Activated CD4-positive, alpha-beta T cell treated with anti-CD3 and anti-CD28 coated beads for 36 hours (primary cell): Measurements from ENCODE around the gene TAP2. TPM values are rescaled to one million over a fixed set of nuclear protein-coding genes. Genes with fewer than 3 reads are reported as not detected.

Source experiments
- ATAC-seq: fragments of 200-7000 bp; cut with Tn5 transposase; one replicate; pipeline ENCODE4 v1.10.0; 2021; ENCODE audit warnings: mild to moderate bottlenecking, moderate library complexity
- CTCF ChIA-PET: fragments of 350-600 bp; sonication (Branson Sonifier 250); formaldehyde crosslinking; loops from one replicate; lab custom pipeline; 2021; ENCODE audit warnings: antibody characterized with exemption; lab: Charles Lee
- POLR2A ChIA-PET: fragments of 350-600 bp; sonication (Branson Sonifier 250); formaldehyde crosslinking; loops from one replicate; lab custom pipeline; 2021; ENCODE audit warnings: antibody characterized with exemption, inconsistent platforms; lab: Charles Lee
- DNase-seq: peaks from one replicate; pipeline ENCODE4 v3.0.0-alpha.2; 2020
- H3K27ac Mint-ChIP-seq: one replicate; pipeline ENCODE4 v1.8.0; 2021; ENCODE audit warnings: mixed read lengths
- H3K27me3 Mint-ChIP-seq: one replicate; pipeline ENCODE4 v1.8.0; 2021; ENCODE audit warnings: mixed read lengths
- H3K36me3 Mint-ChIP-seq: one replicate; pipeline ENCODE4 v1.8.0; 2021; ENCODE audit warnings: low read depth, mixed read lengths
- H3K4me1 Mint-ChIP-seq: one replicate; pipeline ENCODE4 v1.8.0; 2021; ENCODE audit warnings: mixed read lengths
- H3K4me3 Mint-ChIP-seq: one replicate; pipeline ENCODE4 v1.8.0; 2021; ENCODE audit warnings: mild to moderate bottlenecking, moderate library complexity, mixed read lengths
- H3K9me3 Mint-ChIP-seq: one replicate; pipeline ENCODE4 v1.8.0; 2021; ENCODE audit warnings: low read depth, mixed read lengths
- intact Hi-C, 2 experiments: fragments of 100-400 bp; cut with DNase I in 1 of 2; cut with micrococcal nuclease in 1 of 2; formaldehyde crosslinking; loops; one replicate each; pipeline versions ENCODE4 v1.14.2 to v1.15.1; 2022 to 2024; cut with DNase I, micrococcal nuclease
- total RNA-seq, 2 experiments: library from RNA; stranded (reverse); gene quantifications; one replicate each; pipeline ENCODE4 v1.2.3, GENCODE V29; 2021

Gene TAP2
- total RNA-seq, 2 experiments from 2014 or later = 96.4 to 150 TPM

DNA sequence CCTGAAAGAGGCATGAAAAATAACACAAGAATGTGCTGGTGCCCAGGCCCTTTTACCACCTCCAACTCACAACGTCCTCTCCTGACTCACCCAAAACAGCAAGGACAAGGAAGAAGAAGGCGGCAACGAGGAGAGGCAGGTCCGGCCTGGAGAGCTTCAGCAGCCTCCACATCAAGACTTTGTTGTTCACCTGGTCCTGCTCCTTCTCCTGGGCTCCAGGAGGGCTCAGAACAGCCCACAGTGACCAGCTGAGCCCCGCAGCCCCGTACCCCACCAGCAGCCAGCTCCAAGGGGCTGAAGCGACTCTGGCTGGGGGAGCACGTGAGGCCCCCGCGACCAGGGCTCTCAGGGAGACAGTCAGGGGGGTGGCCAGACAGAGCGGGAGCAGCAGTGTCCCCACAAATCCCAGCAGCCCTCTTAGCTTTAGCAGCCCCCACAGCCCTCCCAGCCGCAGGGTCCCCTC, 857 bp downstream of the TAP2 start:
- no peak for DNase-seq
- intact Hi-C loops = loop anchor here (1.0 to 5.0 kb wide), 7 partner anchors 17 to 710 kb away; partner anchors contain the start of genes PSMB9 (in 2 of the 2), ATF6B (in 1 of the 2) and BRD2 (in 1 of the 2)
- H3K27ac Mint-ChIP-seq = peak overlapping the region; percentile 94

GRCh38 chr6:32836873-32837272, 1.7 kb downstream of the TAP2 start:
- ATAC-seq = no peak
- intact Hi-C loops = loop anchor here in 1 of 2 experiments (5.0 kb wide), 1 partner anchor 710 kb away; the partner anchor contains the start of gene ATF6B

More for the DNA sequence above, 857 bp downstream of the TAP2 start:
- no peak for ATAC-seq
- ChIA-PET CTCF (interaction anchor here (0.7 to 10.8 kb wide), 15 partner anchors 10 to 146 kb away, joined by 3 to 253 read pairs (median 13); partner anchors contain the start of genes BRD2, HLA-DMA, PSMB9 and TAP1), POLR2A (interaction anchor here (0.9 to 4.4 kb wide), 7 partner anchors 12 to 135 kb away, joined by 3 to 57 read pairs (median 11); partner anchors contain the start of genes BRD2, PSMB9 and TAP1)
- no peaks in the 10 kb centered on the region for H3K27me3 Mint-ChIP-seq
- H3K36me3 Mint-ChIP-seq = peaks cover 84% of the 10 kb centered on the region
- H3K4me1 Mint-ChIP-seq = peaks cover 86% of the 10 kb centered on the region
- H3K9me3 Mint-ChIP-seq = peaks cover 2% of the 10 kb centered on the region
- H3K4me3 Mint-ChIP-seq = peak overlapping the region; percentile 89

DNA sequence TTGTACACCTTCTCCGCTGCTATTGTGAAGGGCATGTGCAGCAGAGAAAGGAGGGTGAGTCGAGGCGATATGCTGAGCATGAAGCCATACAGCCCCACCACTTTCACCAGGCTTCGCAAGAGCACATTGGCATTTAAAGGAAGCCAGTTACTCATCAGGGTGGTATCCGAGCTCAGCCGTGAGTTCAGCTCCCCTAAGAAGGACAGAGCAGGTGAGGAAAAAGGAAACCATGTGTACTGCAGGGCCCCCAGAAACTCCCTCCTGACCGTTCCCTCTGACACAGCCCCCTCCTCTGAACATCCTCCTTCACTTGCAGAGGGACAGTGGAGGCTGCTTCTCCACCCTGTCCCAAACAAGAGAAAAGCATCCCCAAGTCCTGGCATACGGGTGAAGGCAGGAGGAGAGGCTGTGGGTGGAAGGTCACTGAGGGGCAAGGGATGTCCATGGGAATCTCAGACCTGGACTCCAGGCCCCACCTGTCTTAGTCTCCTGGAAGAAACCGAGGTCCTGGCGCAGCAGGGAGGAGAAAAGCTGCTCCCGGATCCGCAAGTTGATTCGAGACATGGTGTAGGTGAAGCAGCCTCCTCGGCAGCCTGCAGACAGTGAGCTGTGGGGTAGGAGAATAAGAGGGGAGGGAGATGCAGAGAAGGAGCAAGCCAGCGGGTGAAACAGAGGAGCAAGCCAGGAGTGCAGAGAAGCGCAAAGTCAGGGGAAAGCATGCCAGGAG, 3.2 kb downstream of the TAP2 start:
- peak overlapping the region; percentile 67 for H3K27ac Mint-ChIP-seq
- ATAC-seq (no peak), DNase-seq (no peak)
- no peaks in the 10 kb centered on the region for H3K27me3 Mint-ChIP-seq
- peaks cover 77% of the 10 kb centered on the region for H3K36me3 Mint-ChIP-seq
- peaks cover 74% of the 10 kb centered on the region for H3K4me1 Mint-ChIP-seq
- ChIA-PET CTCF (interaction anchor here (0.7 to 4.5 kb wide), 4 partner anchors 18 to 35 kb away, joined by 3 to 34 read pairs (median 3); partner anchors contain the start of gene TAP1), POLR2A (interaction anchor here (0.7 kb wide), 1 partner anchor 19 kb away, joined by 3 read pairs; the partner anchor contains the start of gene PSMB9)
- H3K4me3 Mint-ChIP-seq = peak overlapping the region; percentile 89
- peaks cover 2% of the 10 kb centered on the region for H3K9me3 Mint-ChIP-seq
- intact Hi-C loops = loop anchor here in 1 of 2 experiments (5.0 kb wide), 1 partner anchor 708 kb away; the partner anchor contains the start of gene ATF6B

More at GRCh38 chr6:32836873-32837272, 1.7 kb downstream of the TAP2 start:
- Mint-ChIP-seq H3K9me3 (peaks cover 2% of the 10 kb centered on the region), H3K36me3 (peaks cover 79% of the 10 kb centered on the region), H3K27ac (peak overlapping the region; percentile 94), H3K4me3 (peak overlapping the region; percentile 89), H3K4me1 (peaks cover 86% of the 10 kb centered on the region), H3K27me3 (no peaks in the 10 kb centered on the region)
- no peak for DNase-seq
- ChIA-PET CTCF (interaction anchor here (1.0 to 10.8 kb wide), 4 partner anchors 9 to 148 kb away, joined by 3 to 253 read pairs (median 130); partner anchors contain the start of genes PSMB9 and TAP1), POLR2A (interaction anchor here (0.6 to 4.4 kb wide), 3 partner anchors 10 to 136 kb away, joined by 3 to 57 read pairs (median 40); partner anchors contain the start of genes PSMB9 and TAP1)

DNA sequence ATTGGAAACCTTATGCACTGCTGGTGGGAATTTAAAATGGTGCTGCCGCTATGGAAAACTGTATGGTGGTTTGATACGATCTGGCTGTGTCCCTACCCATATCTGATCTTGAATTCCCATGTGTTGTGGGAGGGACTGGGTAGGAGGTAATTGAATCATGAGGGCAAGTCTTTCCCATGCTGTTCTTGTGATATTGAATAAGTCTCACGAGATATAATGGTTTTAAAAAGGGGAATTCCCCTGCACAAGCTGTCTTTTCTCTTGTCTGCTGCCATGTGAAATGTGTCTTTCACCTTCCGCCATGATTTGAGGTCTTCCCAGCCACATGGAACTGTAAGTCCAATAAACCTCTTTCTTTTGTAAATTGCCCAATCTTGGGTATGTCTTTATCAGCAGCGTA, 4.9 kb downstream of the TAP2 start:
- POLR2A ChIA-PET = interaction anchor here (0.5 kb wide), 1 partner anchor 16 kb away, joined by 3 read pairs; no protein-coding TSS in a partner anchor
- ATAC-seq (no peak), DNase-seq (no peak)
- Mint-ChIP-seq H3K4me1 (peaks cover 64% of the 10 kb centered on the region), H3K27ac (peak overlapping the region; percentile 40), H3K9me3 (peaks cover 2% of the 10 kb centered on the region), H3K4me3 (peak overlapping the region; percentile 24), H3K27me3 (no peaks in the 10 kb centered on the region), H3K36me3 (peaks cover 79% of the 10 kb centered on the region)
- CTCF ChIA-PET = interaction anchor here (0.6 to 4.5 kb wide), 2 partner anchors 35 to 1375 kb away, joined by 3 to 34 read pairs; no protein-coding TSS in a partner anchor
- intact Hi-C loops = no loop called here

GRCh38 chr6:32832535-32832934, 6.0 kb downstream of the TAP2 start:
- POLR2A ChIA-PET = interaction anchor here (1.2 kb wide), 1 partner anchor 13 kb away, joined by 3 read pairs; no protein-coding TSS in a partner anchor
- H3K4me1 Mint-ChIP-seq = peaks cover 69% of the 10 kb centered on the region
- intact Hi-C loops = no loop called here
- no peak overlapping the region for H3K4me3 Mint-ChIP-seq
- H3K27me3 Mint-ChIP-seq = no peaks in the 10 kb centered on the region
- CTCF ChIA-PET = interaction anchor here (0.7 to 4.5 kb wide), 2 partner anchors 36 to 121 kb away, joined by 7 to 34 read pairs; partner anchors contain the start of gene HLA-DMA
- ATAC-seq (no peak), DNase-seq (no peak)
- H3K36me3 Mint-ChIP-seq = peaks cover 85% of the 10 kb centered on the region
- H3K9me3 Mint-ChIP-seq = peaks cover 2% of the 10 kb centered on the region
- H3K27ac Mint-ChIP-seq = no peak overlapping the region

DNA sequence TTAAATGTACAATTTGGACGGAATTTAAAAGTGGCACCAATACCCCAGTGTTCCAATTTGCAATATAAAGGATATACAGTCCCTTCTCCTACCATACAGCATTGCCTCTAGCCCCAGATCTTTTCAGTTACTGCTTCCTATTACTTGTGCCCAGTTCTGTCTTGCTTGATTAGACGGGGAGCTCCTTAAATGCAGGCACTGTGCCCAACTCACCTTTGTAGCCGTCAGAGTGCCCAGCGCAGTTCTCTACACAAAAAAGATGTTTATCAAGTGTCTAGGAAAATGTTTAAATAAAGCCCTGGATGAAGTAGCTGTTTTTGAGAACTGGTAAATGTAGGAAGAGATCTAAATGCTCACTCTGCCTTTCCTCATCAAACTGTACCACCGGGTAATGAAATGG, 7.6 kb downstream of the TAP2 start:
- intact Hi-C loops = no loop called here
- Mint-ChIP-seq H3K36me3 (peaks cover 78% of the 10 kb centered on the region), H3K4me3 (no peak overlapping the region), H3K27ac (peak overlapping the region; percentile 28), H3K27me3 (no peaks in the 10 kb centered on the region), H3K4me1 (peaks cover 67% of the 10 kb centered on the region), H3K9me3 (peaks cover 2% of the 10 kb centered on the region)
- no peak for DNase-seq
- no peak for ATAC-seq
- ChIA-PET CTCF (interaction anchor here (0.7 to 1.2 kb wide), 2 partner anchors 26 to 530 kb away, joined by 3 read pairs; no protein-coding TSS in a partner anchor), POLR2A (no interaction called here)

- Mint-ChIP-seq H3K27ac (peak overlapping the region; percentile 55), H3K4me1 (peaks cover 58% of the 10 kb centered on the region), H3K27me3 (no peaks in the 10 kb centered on the region), H3K9me3 (peaks cover 2% of the 10 kb centered on the region), H3K4me3 (no peak overlapping the region), H3K36me3 (peaks cover 69% of the 10 kb centered on the region)
- CTCF ChIA-PET = interaction anchor here (1.2 to 4.7 kb wide), 2 partner anchors 27 to 39 kb away, joined by 3 to 42 read pairs; no protein-coding TSS in a partner anchor
- DNase-seq (no peak), ATAC-seq (no peak)
- POLR2A ChIA-PET = no interaction called here
- intact Hi-C loops = no loop called here
Measured at GRCh38 chr6:32830017-32830416, 8.5 kb downstream of the TAP2 start.

- intact Hi-C loops = no loop called here
- Mint-ChIP-seq H3K9me3 (peaks cover 2% of the 10 kb centered on the region), H3K27ac (peak overlapping the region; percentile 57), H3K27me3 (no peaks in the 10 kb centered on the region), H3K4me1 (peaks cover 53% of the 10 kb centered on the region), H3K36me3 (peaks cover 63% of the 10 kb centered on the region), H3K4me3 (no peak overlapping the region)
- ChIA-PET POLR2A (no interaction called here), CTCF (interaction anchor here (2.1 to 4.7 kb wide), 2 partner anchors 39 to 155 kb away, joined by 7 to 42 read pairs; no protein-coding TSS in a partner anchor)
- DNase-seq = no peak
- no peak for ATAC-seq
Measured at GRCh38 chr6:32829495-32829894, 9.0 kb downstream of the TAP2 start.

DNA sequence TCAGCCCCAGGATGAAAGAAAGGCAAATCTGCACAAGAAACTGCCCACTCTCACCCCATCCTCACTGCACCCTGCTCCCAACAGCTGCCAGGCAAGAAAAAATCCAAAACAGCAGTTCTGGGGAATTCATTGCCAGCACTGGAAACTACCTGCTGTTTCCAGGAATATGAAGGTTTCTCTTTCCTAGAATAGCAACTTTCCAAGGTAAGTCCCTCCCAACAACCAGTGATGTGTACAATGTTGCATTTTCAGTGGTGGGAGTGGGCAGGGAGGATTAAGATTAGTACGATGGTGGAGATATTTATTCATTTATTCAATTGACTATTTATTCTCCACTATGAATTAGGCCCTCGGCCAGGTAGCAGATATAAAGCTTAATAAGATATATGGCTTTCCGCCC, 11.5 kb downstream of the TAP2 start:
- Mint-ChIP-seq H3K4me3 (no peak overlapping the region), H3K4me1 (peaks cover 31% of the 10 kb centered on the region), H3K36me3 (peaks cover 43% of the 10 kb centered on the region), H3K27ac (peak overlapping the region; percentile 82), H3K27me3 (no peaks in the 10 kb centered on the region), H3K9me3 (no peaks in the 10 kb centered on the region)
- POLR2A ChIA-PET = interaction anchor here (0.6 kb wide), 1 partner anchor 10 kb away, joined by 3 read pairs; no protein-coding TSS in a partner anchor
- no peak for ATAC-seq
- no peak for DNase-seq
- CTCF ChIA-PET = interaction anchor here (0.6 to 4.7 kb wide), 9 partner anchors 12 to 742 kb away, joined by 3 to 42 read pairs (median 3); partner anchors contain the start of gene TAP2
- intact Hi-C loops = no loop called here

DNA sequence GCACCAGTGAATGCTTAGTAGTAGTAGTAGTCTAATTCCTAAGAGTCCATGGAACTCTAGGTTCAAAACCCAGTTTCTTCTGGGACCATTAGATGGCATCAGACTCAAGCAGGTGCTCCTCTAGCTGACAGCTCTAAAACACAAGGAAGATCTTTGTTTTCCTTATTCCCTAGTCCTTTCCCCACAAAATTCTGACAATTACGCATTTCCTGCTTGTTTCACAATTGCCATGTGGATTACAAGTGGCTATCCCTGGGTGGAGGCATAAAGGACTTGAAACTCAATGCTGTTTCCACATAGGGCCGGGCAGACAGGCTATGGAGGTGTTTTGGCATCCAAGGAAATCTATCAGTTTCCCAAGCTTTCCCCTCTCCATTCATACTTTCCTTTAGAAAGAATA, 12.6 kb downstream of the TAP2 start:
- no peaks in the 10 kb centered on the region for H3K9me3 Mint-ChIP-seq
- ChIA-PET POLR2A (no interaction called here), CTCF (interaction anchor here (0.6 to 4.7 kb wide), 6 partner anchors 13 to 186 kb away, joined by 3 to 42 read pairs (median 4); partner anchors contain the start of genes HLA-DMA and TAP2)
- no peak for ATAC-seq
- intact Hi-C loops = no loop called here
- peaks cover 28% of the 10 kb centered on the region for H3K4me1 Mint-ChIP-seq
- no peaks in the 10 kb centered on the region for H3K27me3 Mint-ChIP-seq
- DNase-seq = no peak
- no peak overlapping the region for H3K27ac Mint-ChIP-seq
- H3K36me3 Mint-ChIP-seq = peaks cover 36% of the 10 kb centered on the region
- no peak overlapping the region for H3K4me3 Mint-ChIP-seq
